PC-3 (cell line): ENCODE data around the gene ADSS1. TPM values are rescaled to one million over a fixed set of nuclear protein-coding genes. Genes with fewer than 3 reads are reported as not detected.

Experiments
- ATAC-seq: fragments of 200-7000 bp; cut with Tn5 transposase; 2 replicates; pipeline ENCODE4 v1.9.1; 2020; ENCODE audit warnings: mild to moderate bottlenecking, moderate library complexity
- BruUV-seq: library from RNA; stranded (reverse); fragments of 400-500 nt; replicated peaks from 2 replicates; lab custom pipeline; 2021; lab: Mats Ljungman, UMichigan
- CTCF ChIA-PET: fragments of 300-600 bp; sonication (Branson Sonifier 250); formaldehyde crosslinking; loops from one replicate; lab custom pipeline; 2022; ENCODE audit warnings: antibody characterized with exemption; lab: Charles Lee
- POLR2A ChIA-PET: fragments of 300-600 bp; sonication (Branson Sonifier 250); formaldehyde crosslinking; loops from one replicate; lab custom pipeline; 2022; ENCODE audit warnings: antibody characterized with exemption; ENCODE audit not compliant: unreplicated experiment; lab: Charles Lee
- DNase-seq: peaks from one replicate; pipeline ENCODE4 v3.0.0-alpha.2; 2015
- H2AFZ ChIP-seq: fragments of 300-600 bp; sonication (generic); 2 replicates; pipeline ENCODE4 v1.6.0; 2016; ENCODE audit warnings: antibody characterized with exemption, low read length
- H3F3A ChIP-seq: fragments of 300-600 bp; sonication (generic); one replicate; pipeline ENCODE4 v1.6.0; 2017; ENCODE audit warnings: antibody characterized with exemption, low read length, control low read depth, mild to moderate bottlenecking; ENCODE audit not compliant: unreplicated experiment
- H3K27ac ChIP-seq: fragments of 300-600 bp; sonication (generic); 2 replicates; pipeline ENCODE4 v1.5.1; 2016; ENCODE audit warnings: mild to moderate bottlenecking, low read length
- H3K27me3 ChIP-seq: fragments of 300-600 bp; sonication (generic); 2 replicates; pipeline ENCODE4 v1.6.1; 2016; ENCODE audit warnings: low read length, mixed read lengths
- H3K36me3 ChIP-seq: fragments of 300-600 bp; sonication (generic); 2 replicates; pipeline ENCODE4 v1.6.1; 2016; ENCODE audit warnings: low read depth, mixed run types, low read length, mixed read lengths
- H3K4me1 ChIP-seq: fragments of 300-600 bp; sonication (generic); 2 replicates; pipeline ENCODE4 v1.5.1; 2016; ENCODE audit warnings: low read length; ENCODE audit not compliant: insufficient read depth
- H3K4me2 ChIP-seq: fragments of 300-600 bp; sonication (generic); 2 replicates; pipeline ENCODE4 v1.6.0; 2016; ENCODE audit warnings: low read length
- H3K4me3 ChIP-seq: fragments of 300-600 bp; sonication (generic); 2 replicates; pipeline ENCODE4 v1.5.1; 2016; ENCODE audit warnings: mild to moderate bottlenecking, low read length, mixed read lengths
- H3K79me2 ChIP-seq: fragments of 300-600 bp; sonication (generic); 2 replicates; pipeline ENCODE4 v1.6.1; 2017; ENCODE audit warnings: low read length, mixed read lengths
- H3K9ac ChIP-seq: fragments of 300-600 bp; sonication (generic); 2 replicates; pipeline ENCODE4 v1.6.0; 2016; ENCODE audit warnings: mild to moderate bottlenecking, low read length
- H3K9me2 ChIP-seq: fragments of 300-600 bp; sonication (generic); replicated peaks from 2 replicates; pipeline ENCODE4 v1.6.1; 2016; ENCODE audit warnings: mixed run types, low read length, mixed read lengths
- H3K9me3 ChIP-seq: fragments of 300-600 bp; sonication (generic); 2 replicates; pipeline ENCODE4 v1.6.1; 2016; ENCODE audit warnings: low read length, mixed read lengths
- H4K20me1 ChIP-seq: fragments of 300-600 bp; sonication (generic); 2 replicates; pipeline ENCODE4 v1.6.1; 2016; ENCODE audit warnings: low read length, mixed read lengths
- EZH2 ChIP-seq: fragments of 300-600 bp; sonication (generic); IDR thresholded peaks from one replicate; pipeline ENCODE4 v1.6.1; 2017; ENCODE audit warnings: antibody characterized with exemption, mild to moderate bottlenecking, low read length; ENCODE audit not compliant: unreplicated experiment
- EZH2phosphoT487 ChIP-seq: fragments of 300-600 bp; sonication (generic); IDR thresholded peaks from 2 replicates; pipeline ENCODE4 v1.6.1; 2018; ENCODE audit warnings: mild to moderate bottlenecking, antibody characterized with exemption, low read length, borderline replicate concordance
- intact Hi-C: fragments of 100-400 bp; cut with micrococcal nuclease; formaldehyde crosslinking; loops from 2 replicates; pipeline ENCODE4 v1.9.0; 2023
- total RNA-seq: library from RNA; depleted of rRNA; stranded (reverse); fragments of >200 nt; gene quantifications from 2 replicates; pipeline ENCODE4 v1.2.3, GENCODE V29; 2014
- TF ChIP-seq, protein P1 (sequence below): fragments of 300-600 bp; sonication (generic); conservative IDR thresholded peaks from 2 replicates; pipeline ENCODE4 v1.5.1; 2017; ENCODE audit warnings: antibody characterized with exemption, low read depth, mild to moderate bottlenecking, low read length

The ADSS1 gene
- total RNA-seq, 1 experiment from 2014 or later, result 7.9 TPM

DNA sequence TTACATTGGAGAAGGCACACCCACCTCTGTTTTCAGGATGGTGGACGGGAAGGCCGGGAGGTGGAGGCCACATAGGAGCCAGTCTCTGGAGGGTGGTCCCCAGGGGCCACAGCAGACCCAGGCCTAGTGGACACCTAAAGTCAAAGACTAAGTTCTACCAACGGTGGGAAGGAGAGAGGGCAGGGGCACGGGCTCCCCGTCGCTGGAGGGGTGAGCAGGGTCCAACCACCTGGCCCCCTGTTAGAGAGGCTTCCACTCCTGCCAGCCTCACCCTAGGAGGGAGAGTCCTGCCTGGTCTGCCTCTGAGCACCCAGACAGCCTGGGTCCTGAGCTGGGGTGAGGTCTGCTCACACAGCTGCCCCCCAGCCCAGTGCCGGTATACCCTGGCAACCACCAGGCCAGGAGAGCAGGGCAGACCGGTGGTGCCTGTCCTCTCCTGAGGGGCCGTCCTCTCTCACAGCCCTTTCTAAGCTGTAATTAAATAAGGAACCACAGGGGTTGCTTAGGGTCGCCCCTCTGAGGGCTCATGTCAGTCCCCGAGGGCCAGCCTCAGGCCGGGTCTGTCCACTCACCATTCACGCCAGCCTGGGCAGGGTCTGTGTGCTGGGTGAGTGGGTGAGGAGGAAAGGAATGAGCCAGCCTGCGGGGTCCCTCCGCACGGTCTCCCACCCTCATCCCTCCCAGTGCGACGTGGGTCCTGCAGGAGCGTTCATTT, 32.3 kb upstream of the ADSS1 start:
- H3K9me2 ChIP-seq, result no peaks in the 10 kb centered on the region
- no peak for TF ChIP-seq EZH2phosphoT487
- TF ChIP-seq, protein P1, sequence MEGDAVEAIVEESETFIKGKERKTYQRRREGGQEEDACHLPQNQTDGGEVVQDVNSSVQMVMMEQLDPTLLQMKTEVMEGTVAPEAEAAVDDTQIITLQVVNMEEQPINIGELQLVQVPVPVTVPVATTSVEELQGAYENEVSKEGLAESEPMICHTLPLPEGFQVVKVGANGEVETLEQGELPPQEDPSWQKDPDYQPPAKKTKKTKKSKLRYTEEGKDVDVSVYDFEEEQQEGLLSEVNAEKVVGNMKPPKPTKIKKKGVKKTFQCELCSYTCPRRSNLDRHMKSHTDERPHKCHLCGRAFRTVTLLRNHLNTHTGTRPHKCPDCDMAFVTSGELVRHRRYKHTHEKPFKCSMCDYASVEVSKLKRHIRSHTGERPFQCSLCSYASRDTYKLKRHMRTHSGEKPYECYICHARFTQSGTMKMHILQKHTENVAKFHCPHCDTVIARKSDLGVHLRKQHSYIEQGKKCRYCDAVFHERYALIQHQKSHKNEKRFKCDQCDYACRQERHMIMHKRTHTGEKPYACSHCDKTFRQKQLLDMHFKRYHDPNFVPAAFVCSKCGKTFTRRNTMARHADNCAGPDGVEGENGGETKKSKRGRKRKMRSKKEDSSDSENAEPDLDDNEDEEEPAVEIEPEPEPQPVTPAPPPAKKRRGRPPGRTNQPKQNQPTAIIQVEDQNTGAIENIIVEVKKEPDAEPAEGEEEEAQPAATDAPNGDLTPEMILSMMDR, result no peak
- no peak for TF ChIP-seq EZH2
- CTCF ChIA-PET, result no interaction called here
- H2AFZ ChIP-seq, result no peak overlapping the region
- no peaks in the 10 kb centered on the region for H3K9me3 ChIP-seq
- no TSS peak for BruUV-seq
- H3K9ac ChIP-seq, result no peak overlapping the region
- H3K4me2 ChIP-seq, result peak overlapping the region; percentile 99
- ATAC-seq (no peak), DNase-seq (no peak)
- peaks cover 18% of the 10 kb centered on the region; the same call in 1 of the 2 replicates for H3K36me3 ChIP-seq
- POLR2A ChIA-PET, result no interaction called here
- H3K79me2 ChIP-seq, result peaks cover 73% of the 10 kb centered on the region
- H3F3A ChIP-seq, result no peaks in the 10 kb centered on the region
- no peak overlapping the region for H3K27ac ChIP-seq
- intact Hi-C loops, result no loop called here
- H3K27me3 ChIP-seq, result no peaks in the 10 kb centered on the region
- peaks cover 51% of the 10 kb centered on the region for H4K20me1 ChIP-seq
- H3K4me3 ChIP-seq, result peak overlapping the region; percentile 96
- peaks cover 61% of the 10 kb centered on the region for H3K4me1 ChIP-seq

DNA sequence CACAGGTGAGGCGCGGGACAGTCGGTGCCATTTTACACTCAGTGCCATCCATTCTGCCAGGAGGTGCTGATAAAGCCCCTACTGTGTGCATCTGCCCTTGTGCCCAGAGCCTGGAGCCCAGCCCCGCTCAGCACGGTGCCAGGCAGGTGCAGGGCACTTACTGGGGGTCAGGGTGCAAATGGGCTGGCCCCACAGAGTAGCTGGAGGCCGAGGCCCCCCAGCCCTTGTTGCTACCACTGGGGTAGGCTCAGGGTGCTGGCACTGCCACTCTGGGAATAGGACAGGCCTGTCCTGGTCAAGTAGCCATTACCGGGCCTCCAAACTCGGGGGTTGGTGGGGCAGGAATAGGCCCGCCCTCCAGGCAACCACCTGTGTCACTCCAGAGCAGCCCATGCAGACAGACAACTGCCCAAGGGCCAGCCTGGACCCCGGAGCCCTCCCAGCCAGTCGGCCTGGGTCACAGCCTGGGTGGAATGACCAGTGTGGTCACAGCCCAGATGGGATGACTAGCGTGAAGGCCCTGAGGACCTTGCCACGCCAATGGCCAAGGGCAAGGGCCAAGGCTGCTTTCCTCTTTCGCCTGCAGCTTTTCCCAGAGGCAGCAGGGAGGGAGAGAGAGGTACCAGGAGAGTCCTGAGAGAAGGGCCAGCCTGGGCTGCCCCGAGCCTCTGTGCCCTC, 31.6 kb upstream of the ADSS1 start:
- peaks cover 52% of the 10 kb centered on the region for H4K20me1 ChIP-seq
- no peaks in the 10 kb centered on the region for H3F3A ChIP-seq
- POLR2A ChIA-PET, result no interaction called here
- intact Hi-C loops, result no loop called here
- H3K4me3 ChIP-seq, result no peak overlapping the region
- no peak overlapping the region for H2AFZ ChIP-seq
- peaks cover 24% of the 10 kb centered on the region; the same call in 1 of the 2 replicates for H3K36me3 ChIP-seq
- H3K9ac ChIP-seq, result no peak overlapping the region
- DNase-seq, result no peak
- H3K9me2 ChIP-seq, result no peaks in the 10 kb centered on the region
- H3K79me2 ChIP-seq, result peaks cover 80% of the 10 kb centered on the region
- BruUV-seq, result no TSS peak
- CTCF ChIA-PET, result no interaction called here
- ATAC-seq, result no peak
- no peaks in the 10 kb centered on the region for H3K9me3 ChIP-seq
- peak overlapping the region; percentile 99; the same call in 1 of the 2 replicates for H3K4me2 ChIP-seq
- no peak overlapping the region for H3K27ac ChIP-seq
- no peak for TF ChIP-seq EZH2phosphoT487
- TF ChIP-seq, protein P1, result no peak
- H3K27me3 ChIP-seq, result no peaks in the 10 kb centered on the region
- peaks cover 54% of the 10 kb centered on the region for H3K4me1 ChIP-seq

DNA sequence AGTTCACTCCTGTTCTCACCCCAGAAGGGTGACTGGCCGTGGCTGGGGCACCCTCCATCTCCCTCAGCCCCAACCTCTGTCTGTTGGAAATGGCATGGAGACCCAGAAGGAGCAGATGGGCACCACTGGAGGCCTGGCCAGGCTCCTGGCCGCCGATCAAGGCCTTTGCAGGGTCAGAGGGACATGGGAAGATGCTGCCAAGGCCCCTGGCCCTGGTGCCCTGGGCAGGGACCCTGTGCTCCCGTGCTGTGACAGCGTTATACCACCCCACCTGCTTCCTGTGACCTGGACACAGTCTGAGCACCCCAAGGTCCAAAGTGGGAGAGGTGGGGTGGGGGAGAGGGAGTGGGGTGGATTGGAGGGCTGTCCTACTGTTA, 31.1 kb upstream of the ADSS1 start:
- TF ChIP-seq EZH2phosphoT487 (no peak), EZH2 (no peak)
- TF ChIP-seq, protein P1, result no peak
- Histone ChIP-seq H3K9me2 (no peaks in the 10 kb centered on the region), H2AFZ (no peak overlapping the region), H3K9me3 (no peaks in the 10 kb centered on the region), H3K27ac (no peak overlapping the region), H3K4me3 (no peak overlapping the region), H4K20me1 (peaks cover 57% of the 10 kb centered on the region), H3K4me2 (peak overlapping the region; percentile 99), H3K4me1 (peaks cover 48% of the 10 kb centered on the region), H3K9ac (no peak overlapping the region), H3K27me3 (no peaks in the 10 kb centered on the region), H3K36me3 (peaks cover 24% of the 10 kb centered on the region; the same call in 1 of the 2 replicates), H3K79me2 (peaks cover 85% of the 10 kb centered on the region), H3F3A (no peaks in the 10 kb centered on the region)
- CTCF ChIA-PET, result no interaction called here
- no TSS peak for BruUV-seq
- DNase-seq, result no peak
- intact Hi-C loops, result no loop called here
- no peak for ATAC-seq
- POLR2A ChIA-PET, result no interaction called here
